ENCODE data around the gene MAPK8.

The MAPK8 gene

DNA sequence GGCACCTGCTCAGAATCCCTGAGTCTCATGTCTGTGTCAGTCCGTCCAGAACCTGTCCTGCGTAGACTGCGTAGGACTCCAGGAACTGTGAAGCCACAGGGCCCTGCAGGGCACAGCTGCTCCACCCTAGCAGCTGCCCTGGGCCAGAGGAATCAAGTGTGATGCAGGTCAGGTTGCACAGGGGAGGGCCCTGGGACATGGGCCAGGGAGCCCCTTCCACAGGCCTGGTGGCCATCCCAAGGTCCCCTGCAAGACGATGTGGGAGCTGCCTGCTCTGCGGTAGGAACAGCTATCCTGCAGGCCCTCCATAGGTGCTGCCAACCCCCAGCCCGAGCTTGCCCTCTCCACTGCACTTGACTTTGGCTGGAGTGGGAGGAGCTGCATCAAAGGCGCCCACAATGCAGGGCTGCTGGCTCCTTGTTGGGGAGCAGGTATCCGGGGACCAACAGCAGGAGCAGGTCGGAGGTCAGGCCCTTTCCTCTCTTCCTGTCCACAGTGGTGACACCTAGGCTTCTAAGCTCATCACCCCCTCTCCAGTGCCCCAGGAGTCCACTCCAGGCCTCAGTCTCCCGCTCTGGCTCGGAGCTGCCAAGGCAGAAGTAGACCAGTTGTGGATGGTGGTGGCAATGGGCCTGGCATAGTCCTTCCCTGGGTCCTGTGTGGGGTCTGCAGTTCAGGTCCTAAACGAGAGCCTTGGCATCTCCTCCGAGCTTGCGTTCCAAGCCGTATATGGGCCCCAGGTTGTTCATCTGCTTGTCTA lies 149.1 kb downstream of the MAPK8 start:
- no peak for DNase-seq (ENCODE audit: low read depth in 1 of 2, low spot score in 1 of 2)
- Histone ChIP-seq H3K4me3 (replicated peaks; ENCODE audit: insufficient read depth, low read length) (no peak overlapping the region), H3K27ac (replicated peaks) (no peak overlapping the region), H3K27me3 (ENCODE audit: insufficient read depth, poor library complexity, severe bottlenecking) (no peaks in the 10 kb centered on the region)
- TF ChIP-seq POLR2AphosphoS5 (IDR thresholded peaks at IDR 0.05; ENCODE audit: low read depth), result no peak
- no peak for TF ChIP-seq CTCF (IDR thresholded peaks at IDR 0.05; ENCODE audit: insufficient read depth, low read length)
- TF ChIP-seq, protein P1, sequence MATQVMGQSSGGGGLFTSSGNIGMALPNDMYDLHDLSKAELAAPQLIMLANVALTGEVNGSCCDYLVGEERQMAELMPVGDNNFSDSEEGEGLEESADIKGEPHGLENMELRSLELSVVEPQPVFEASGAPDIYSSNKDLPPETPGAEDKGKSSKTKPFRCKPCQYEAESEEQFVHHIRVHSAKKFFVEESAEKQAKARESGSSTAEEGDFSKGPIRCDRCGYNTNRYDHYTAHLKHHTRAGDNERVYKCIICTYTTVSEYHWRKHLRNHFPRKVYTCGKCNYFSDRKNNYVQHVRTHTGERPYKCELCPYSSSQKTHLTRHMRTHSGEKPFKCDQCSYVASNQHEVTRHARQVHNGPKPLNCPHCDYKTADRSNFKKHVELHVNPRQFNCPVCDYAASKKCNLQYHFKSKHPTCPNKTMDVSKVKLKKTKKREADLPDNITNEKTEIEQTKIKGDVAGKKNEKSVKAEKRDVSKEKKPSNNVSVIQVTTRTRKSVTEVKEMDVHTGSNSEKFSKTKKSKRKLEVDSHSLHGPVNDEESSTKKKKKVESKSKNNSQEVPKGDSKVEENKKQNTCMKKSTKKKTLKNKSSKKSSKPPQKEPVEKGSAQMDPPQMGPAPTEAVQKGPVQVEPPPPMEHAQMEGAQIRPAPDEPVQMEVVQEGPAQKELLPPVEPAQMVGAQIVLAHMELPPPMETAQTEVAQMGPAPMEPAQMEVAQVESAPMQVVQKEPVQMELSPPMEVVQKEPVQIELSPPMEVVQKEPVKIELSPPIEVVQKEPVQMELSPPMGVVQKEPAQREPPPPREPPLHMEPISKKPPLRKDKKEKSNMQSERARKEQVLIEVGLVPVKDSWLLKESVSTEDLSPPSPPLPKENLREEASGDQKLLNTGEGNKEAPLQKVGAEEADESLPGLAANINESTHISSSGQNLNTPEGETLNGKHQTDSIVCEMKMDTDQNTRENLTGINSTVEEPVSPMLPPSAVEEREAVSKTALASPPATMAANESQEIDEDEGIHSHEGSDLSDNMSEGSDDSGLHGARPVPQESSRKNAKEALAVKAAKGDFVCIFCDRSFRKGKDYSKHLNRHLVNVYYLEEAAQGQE (IDR thresholded peaks at IDR 0.05; ENCODE audit: insufficient replicate concordance, low read depth), result no peak
- no peak for TF ChIP-seq SPI1 (IDR thresholded peaks at IDR 0.05; ENCODE audit: borderline replicate concordance, low read depth)
- TF ChIP-seq GABPA (IDR thresholded peaks at IDR 0.05; ENCODE audit: low read depth), result no peak

GRCh38 chr10:48456361-48456804 lies 149.9 kb downstream of the MAPK8 start:
- H3K4me3 ChIP-seq (replicated peaks; ENCODE audit: insufficient read depth, low read length), result no peak overlapping the region
- peak; percentile 45 to 89 for DNase-seq (ENCODE audit: low read depth in 1 of 2, low spot score in 1 of 2)
- H3K27ac ChIP-seq (replicated peaks), result peak overlapping the region; percentile 63
- peak; percentile 77 for TF ChIP-seq POLR2AphosphoS5 (IDR thresholded peaks at IDR 0.05; ENCODE audit: low read depth)
- TF ChIP-seq SPI1 (IDR thresholded peaks at IDR 0.05; ENCODE audit: borderline replicate concordance, low read depth), result peak; percentile 95
- TF ChIP-seq, protein P1 (IDR thresholded peaks at IDR 0.05; ENCODE audit: insufficient replicate concordance, low read depth), result no peak
- no peaks in the 10 kb centered on the region for H3K27me3 ChIP-seq (ENCODE audit: insufficient read depth, poor library complexity, severe bottlenecking)

- Histone ChIP-seq H3K27me3 (ENCODE audit: insufficient read depth, poor library complexity, severe bottlenecking) (no peaks in the 10 kb centered on the region), H3K4me3 (replicated peaks; ENCODE audit: insufficient read depth, low read length) (no peak overlapping the region), H3K27ac (replicated peaks) (peak overlapping the region; percentile 63)
- TF ChIP-seq CTCF (IDR thresholded peaks at IDR 0.05; ENCODE audit: insufficient read depth, low read length), result no peak
- TF ChIP-seq POLR2AphosphoS5 (IDR thresholded peaks at IDR 0.05; ENCODE audit: low read depth), result no peak
- TF ChIP-seq, protein P1 (IDR thresholded peaks at IDR 0.05; ENCODE audit: insufficient replicate concordance, low read depth), result no peak
- no peak for TF ChIP-seq GABPA (IDR thresholded peaks at IDR 0.05; ENCODE audit: low read depth)
- no peak for TF ChIP-seq SPI1 (IDR thresholded peaks at IDR 0.05; ENCODE audit: borderline replicate concordance, low read depth)
- no peak for DNase-seq (ENCODE audit: low read depth in 1 of 2, low spot score in 1 of 2)
Observed at GRCh38 chr10:48456808-48457761, 150.6 kb downstream of the MAPK8 start.
